K562 (cell line): Measurements from ENCODE around the gene SAP30BP. TPM values are rescaled to one million over a fixed set of nuclear protein-coding genes. Genes with fewer than 3 reads are reported as not detected.

ENCODE experiments used
- ATF6 ChIP-seq: sonication (generic); formaldehyde crosslinking; IDR thresholded peaks from 2 replicates; pipeline ENCODE4 v1.4.0; 2020; ENCODE audit warnings: mild to moderate bottlenecking, missing genetic modification reagents
- CBX3 ChIP-seq, 2 experiments: IDR thresholded peaks; 1 replicate in 1 of 2; 2 replicates in 1 of 2; pipeline ENCODE4 v1.6.1; 2012; ENCODE audit warnings: inconsistent platforms in 2 of 2, low read length in 2 of 2, borderline replicate concordance in 1 of 2, control low read depth in 1 of 2
- CHD1 ChIP-seq: fragments of 200-600 bp; sonication (generic); IDR thresholded peaks from one replicate; pipeline ENCODE4 v1.6.1; 2012; ENCODE audit warnings: mild to moderate bottlenecking, moderate library complexity, low read length, inconsistent platforms
- DDX20 ChIP-seq: fragments of 450-650 bp; IDR thresholded peaks from 2 replicates; pipeline ENCODE4 v1.6.1; 2016; ENCODE audit warnings: missing genetic modification characterization, low read depth, mild to moderate bottlenecking, missing compliant biosample characterization, moderate library complexity
- E2F5 ChIP-seq: sonication (generic); formaldehyde crosslinking; IDR thresholded peaks from 2 replicates; pipeline ENCODE4 v1.8.0; 2022; ENCODE audit warnings: mild to moderate bottlenecking, missing genetic modification reagents
- GTF3C2 ChIP-seq: IDR thresholded peaks from 3 replicates; pipeline ENCODE4 v1.6.1; 2011; ENCODE audit warnings: borderline replicate concordance, mild to moderate bottlenecking, moderate library complexity; ENCODE audit not compliant: insufficient read length; ENCODE audit errors: extremely low read depth
- MCM3 ChIP-seq: fragments of 450-650 bp; IDR thresholded peaks from 2 replicates; pipeline ENCODE4 v1.6.1; 2016
- MEF2D ChIP-seq: conservative IDR thresholded peaks from 2 replicates; pipeline ENCODE4 v1.6.1; 2016; ENCODE audit warnings: low read depth, missing genetic modification characterization, missing compliant biosample characterization
- MYC ChIP-seq, 2 experiments: fragments of 250-450 bp in 1 of 2; sonication (Bioruptor Pico) in 1 of 2; IDR thresholded peaks; 2 replicates each; pipeline versions ENCODE4 v1.5.1 to v1.6.1; 2012 to 2021; ENCODE audit warnings: low read depth in 2 of 2, borderline replicate concordance in 1 of 2, improper control_type of control experiment in 1 of 2, low read length in 1 of 2, mild to moderate bottlenecking in 1 of 2, moderate library complexity in 1 of 2
- PHF21A ChIP-seq: fragments of 450-650 bp; IDR thresholded peaks from 2 replicates; pipeline ENCODE4 v1.6.1; 2017; ENCODE audit warnings: low read depth, borderline replicate concordance
- RBM34 ChIP-seq: fragments of 200-400 bp; formaldehyde crosslinking; IDR thresholded peaks from 2 replicates; pipeline ENCODE4 v1.6.1; 2018; ENCODE audit warnings: low read length, borderline replicate concordance; ENCODE audit not compliant: insufficient read depth
- SETDB1 ChIP-seq: IDR thresholded peaks from one replicate; pipeline ENCODE4 v1.6.1; 2012; ENCODE audit warnings: low read length, control low read depth, inconsistent platforms
- TBP ChIP-seq: optimal IDR thresholded peaks from 2 replicates; pipeline ENCODE3; 2011; ENCODE audit warnings: low read depth, low read length, improper control_type of control experiment
- ZKSCAN3 ChIP-seq: fragments of 250-450 bp; sonication (Bioruptor Pico); IDR thresholded peaks from 2 replicates; pipeline ENCODE4 v1.4.0; 2020
- polyA plus RNA-seq, 8 experiments: library from polyadenylated mRNA; depleted of rRNA in 4 of 8; stranded (reverse) in 5 of 8; unstranded in 3 of 8; fragments of >200 nt; fragmentation: Nextera tagmentation in 2 of 8; fragmentation: Illumina TruSeq in 1 of 8; extraction: Ambion mirVana in 2 of 8; extraction: Trizol in 1 of 8; gene quantifications; 2 replicates each; pipeline versions ENCODE4 v1.2.1 to v1.2.3, GENCODE V29; 2011 to 2014; ENCODE audit warnings: inconsistent platforms in 1 of 8, missing spikeins in 1 of 8
- total RNA-seq, 7 experiments: library from RNA; depleted of rRNA in 6 of 7; stranded (reverse); fragments of >200 nt in 6 of 7; fragmentation: Illumina TruSeq in 2 of 7; extraction: Trizol in 2 of 7; gene quantifications; 2 replicates each; pipeline versions ENCODE4 v1.2.1 to v1.2.3, GENCODE V29; 2011 to 2021; ENCODE audit warnings: low replicate concordance in 1 of 7
- TF ChIP-seq, protein P1 (sequence below): fragments of 450-650 bp; conservative IDR thresholded peaks from 2 replicates; pipeline ENCODE4 v1.6.1; 2016; ENCODE audit warnings: missing genetic modification characterization, low read depth, mild to moderate bottlenecking, missing compliant biosample characterization, moderate library complexity
- TF ChIP-seq, protein P2 (sequence below): fragments of 450-650 bp; IDR thresholded peaks from one replicate; pipeline ENCODE4 v1.6.1; 2018; ENCODE audit warnings: mild to moderate bottlenecking, moderate library complexity; ENCODE audit not compliant: partially characterized antibody

The SAP30BP gene
- total and polyA plus RNA-seq, 9 of the 15 experiments (the other 6 are each of a cell fraction or from before 2014, with no cell fraction given) = 45.3 to 154 (median 71.7) TPM

GRCh38 chr17:75753514-75754377, 86.6 kb downstream of the SAP30BP start (continued):
- TF ChIP-seq RBM34 (no peak), DDX20 (no peak), GTF3C2 (peak; percentile 59), CHD1 (no peak), SETDB1 (no peak), CBX3 (IDR thresholded peaks at IDR 0.05; ENCODE audit: borderline replicate concordance in 1 of 2, low read length in 2 of 2) (no peak), ZKSCAN3 (CRISPR knock-in tag) (no peak), MEF2D (tag) (no peak), MCM3 (no peak), E2F5 (no peak), MYC (IDR thresholded peaks at IDR 0.05; ENCODE audit: low read depth, low read length) (peak; percentile 89), MYC (CRISPR knock-in tag; IDR thresholded peaks at IDR 0.05; ENCODE audit: borderline replicate concordance, low read depth) (no peak), TBP (peak; percentile 58), ATF6 (CRISPR knock-in tag) (no peak), PHF21A (no peak)
- TF ChIP-seq, protein P1, sequence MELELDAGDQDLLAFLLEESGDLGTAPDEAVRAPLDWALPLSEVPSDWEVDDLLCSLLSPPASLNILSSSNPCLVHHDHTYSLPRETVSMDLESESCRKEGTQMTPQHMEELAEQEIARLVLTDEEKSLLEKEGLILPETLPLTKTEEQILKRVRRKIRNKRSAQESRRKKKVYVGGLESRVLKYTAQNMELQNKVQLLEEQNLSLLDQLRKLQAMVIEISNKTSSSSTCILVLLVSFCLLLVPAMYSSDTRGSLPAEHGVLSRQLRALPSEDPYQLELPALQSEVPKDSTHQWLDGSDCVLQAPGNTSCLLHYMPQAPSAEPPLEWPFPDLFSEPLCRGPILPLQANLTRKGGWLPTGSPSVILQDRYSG (tag) = no peak
- TF ChIP-seq, protein P2, sequence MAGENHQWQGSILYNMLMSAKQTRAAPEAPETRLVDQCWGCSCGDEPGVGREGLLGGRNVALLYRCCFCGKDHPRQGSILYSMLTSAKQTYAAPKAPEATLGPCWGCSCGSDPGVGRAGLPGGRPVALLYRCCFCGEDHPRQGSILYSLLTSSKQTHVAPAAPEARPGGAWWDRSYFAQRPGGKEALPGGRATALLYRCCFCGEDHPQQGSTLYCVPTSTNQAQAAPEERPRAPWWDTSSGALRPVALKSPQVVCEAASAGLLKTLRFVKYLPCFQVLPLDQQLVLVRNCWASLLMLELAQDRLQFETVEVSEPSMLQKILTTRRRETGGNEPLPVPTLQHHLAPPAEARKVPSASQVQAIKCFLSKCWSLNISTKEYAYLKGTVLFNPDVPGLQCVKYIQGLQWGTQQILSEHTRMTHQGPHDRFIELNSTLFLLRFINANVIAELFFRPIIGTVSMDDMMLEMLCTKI = no peak
